Lung (tissue), 12 donors: Measurements from ENCODE around the gene DPH7. TPM values are rescaled to one million over a fixed set of nuclear protein-coding genes. Genes with fewer than 3 reads are reported as not detected.

Experiments
- ATAC-seq: fragments of 200-7000 bp; cut with Tn5 transposase; one replicate; pipeline ENCODE4 v1.9.1; 2020; ENCODE audit warnings: moderate number of reproducible peaks; ENCODE audit not compliant: insufficient read depth, low FRiP score
- DNase-seq, 3 donors: peaks; one replicate each; pipeline ENCODE4 v3.0.0-alpha.2; 2013 to 2017
- H3K27ac ChIP-seq, 2 donors: one replicate each; pipeline ENCODE4 v1.5.1; 2013; ENCODE audit warnings: mild to moderate bottlenecking in 2 of 2, moderate library complexity in 2 of 2, control low read depth in 1 of 2, inconsistent platforms in 1 of 2, low read depth in 1 of 2, low read length in 1 of 2
- H3K27me3 ChIP-seq, 3 donors: one replicate each; pipeline ENCODE4 v1.5.1; 2013; ENCODE audit warnings: low read length in 2 of 3; ENCODE audit not compliant: control insufficient read depth in 3 of 3, insufficient read depth in 3 of 3
- H3K36me3 ChIP-seq, 4 donors: one replicate each; pipeline ENCODE4 v1.5.1; 2013; ENCODE audit warnings: low read length in 4 of 4, mild to moderate bottlenecking in 1 of 4, moderate library complexity in 1 of 4; ENCODE audit not compliant: control insufficient read depth in 4 of 4, insufficient read depth in 4 of 4
- H3K4me1 ChIP-seq, 5 donors: one replicate each; pipeline ENCODE4 v1.5.1; 2013; ENCODE audit warnings: low read length in 5 of 5, mild to moderate bottlenecking in 2 of 5, moderate library complexity in 1 of 5; ENCODE audit not compliant: control insufficient read depth in 5 of 5, insufficient read depth in 5 of 5
- H3K4me3 ChIP-seq: one replicate; pipeline ENCODE4 v1.5.1; 2013; ENCODE audit warnings: mild to moderate bottlenecking, control low read depth, moderate library complexity
- H3K9ac ChIP-seq, 2 donors: one replicate each; pipeline ENCODE4 v1.5.1; 2013; ENCODE audit warnings: low read length in 2 of 2, control low read depth in 1 of 2; ENCODE audit not compliant: insufficient read depth in 1 of 2
- H3K9me3 ChIP-seq, 4 donors: one replicate each; pipeline ENCODE4 v1.5.1; 2013; ENCODE audit warnings: low read length in 3 of 4, mild to moderate bottlenecking in 1 of 4, moderate library complexity in 1 of 4; ENCODE audit not compliant: control insufficient read depth in 4 of 4, insufficient read depth in 3 of 4
- CTCF ChIP-seq: IDR thresholded peaks from 2 replicates; pipeline ENCODE4 v1.5.1; 2012; ENCODE audit warnings: mild to moderate bottlenecking; ENCODE audit errors: control extremely low read depth, extremely low read depth
- WGBS, 2 donors: extraction: QIAGEN DNeasy Blood & Tissue Kit; methylation state at CpG; one replicate each; pipeline ENCODE4 v1.1.7; 2013; 5-methylcytosine and 5-hydroxymethylcytosine counted together
- polyA plus RNA-seq, 2 donors: library from polyadenylated mRNA; stranded (reverse); fragments of 200-250 nt; gene quantifications; one replicate each; pipeline ENCODE4 v1.2.1, GENCODE V29; 2013
- total RNA-seq, 2 donors: library from RNA; depleted of rRNA in 1 of 2; stranded (reverse); fragments of >200 nt in 1 of 2; gene quantifications; one replicate each; pipeline ENCODE4 v1.2.1, GENCODE V29; 2014 to 2021
- donor health status: control.
- donor health status: control.
- donor health status: Bipolar disorder and iron deficiency.
- donor health status: healthy.
- donor health status: DM: yes; HTN: yes; CAD: no.

The DPH7 gene
- total and polyA plus RNA-seq, 4 donors = 23.6 to 36.5 (median 30.3) TPM

GRCh38 chr9:137564134-137564533, 14.6 kb downstream of the DPH7 start:
- DNase-seq (no peak), ATAC-seq (no peak)
- peaks cover 11 to 26% (median 16%) of the 10 kb centered on the region in 4 donors for H3K36me3 ChIP-seq

GRCh38 chr9:137558127-137558526, 20.6 kb downstream of the DPH7 start:
- WGBS, 2 donors = 97 to 100% methylated on average over 4 of the region's 4 CpGs
- ATAC-seq (no peak), DNase-seq (no peak)
- Histone ChIP-seq H3K27me3 (no peaks in the 10 kb centered on the region), H3K36me3 (peaks cover 3 to 27% (median 11%) of the 10 kb centered on the region in 4 donors), H3K4me1 (no peaks in the 10 kb centered on the region), H3K4me3 (no peak overlapping the region), H3K27ac (no peak overlapping the region), H3K9me3 (no peaks in the 10 kb centered on the region), H3K9ac (no peak overlapping the region)
- TF ChIP-seq CTCF = no peak

More at GRCh38 chr9:137564134-137564533, 14.6 kb downstream of the DPH7 start:
- Histone ChIP-seq H3K9me3 (peaks cover 0 to 2% (median 0%) of the 10 kb centered on the region in 4 donors), H3K4me1 (no peaks in the 10 kb centered on the region), H3K27ac (no peak overlapping the region), H3K27me3 (no peaks in the 10 kb centered on the region), H3K9ac (no peak overlapping the region), H3K4me3 (no peak overlapping the region)
- no peak for TF ChIP-seq CTCF
- 94 to 97% methylated on average over 9 to 10 of the region's 10 CpGs for WGBS, 2 donors

GRCh38 chr9:137556069-137556838, 22.5 kb downstream of the DPH7 start:
- Histone ChIP-seq H3K27ac (no peak overlapping the region), H3K9me3 (no peaks in the 10 kb centered on the region), H3K27me3 (no peaks in the 10 kb centered on the region), H3K4me1 (peaks cover 0 to 6% (median 0%) of the 10 kb centered on the region in 5 donors), H3K4me3 (no peak overlapping the region), H3K36me3 (peaks cover 3 to 21% (median 5%) of the 10 kb centered on the region in 4 donors), H3K9ac (no peak overlapping the region)
- DNase-seq (no peak), ATAC-seq (no peak)
- WGBS, 2 donors = 85 to 94% methylated on average over 24 of the region's 24 CpGs
- TF ChIP-seq CTCF = no peak
